Gastroesophageal sphincter (tissue), 4 donors: Measurements from ENCODE around the gene FBXL16. TPM values are rescaled to one million over a fixed set of nuclear protein-coding genes. Genes with fewer than 3 reads are reported as not detected.
A peak's percentile ranks its signal among the peaks of the same experiment; 100 is the strongest.

Experiments used
- ATAC-seq: fragments of 150-250 bp; one replicate; pipeline ENCODE4 v1.9.1; 2016; ENCODE audit warnings: mild to moderate bottlenecking, moderate library complexity
- H3K27ac ChIP-seq, 4 donors: fragments of 200-600 bp; sonication (generic) in 3 of 4; 1 replicate in 3 of 4; 2 replicates in 1 of 4; pipeline ENCODE4 v1.5.1; 2016 to 2019
- H3K27me3 ChIP-seq: fragments of 200-600 bp; sonication (generic); one replicate; pipeline ENCODE4 v1.5.1; 2019
- H3K36me3 ChIP-seq, 2 donors: fragments of 200-600 bp; sonication (generic); one replicate each; pipeline ENCODE4 v1.5.1; 2019; ENCODE audit warnings: control low read depth in 1 of 2
- H3K4me1 ChIP-seq, 3 donors: fragments of 200-600 bp; sonication (generic); 1 replicate in 2 of 3; 2 replicates in 1 of 3; pipeline ENCODE4 v1.5.1; 2016 to 2019; ENCODE audit warnings: control low read depth in 2 of 3
- H3K4me3 ChIP-seq, 2 donors: fragments of 200-600 bp; sonication (generic); one replicate each; pipeline ENCODE4 v1.5.1; 2019; ENCODE audit warnings: mild to moderate bottlenecking in 1 of 2, moderate library complexity in 1 of 2
- H3K9me3 ChIP-seq, 3 donors: fragments of 200-600 bp; sonication (generic); one replicate each; pipeline ENCODE4 v1.5.1; 2017 to 2019; ENCODE audit warnings: control low read depth in 2 of 3
- EP300 ChIP-seq: sonication (generic); formaldehyde crosslinking; IDR thresholded peaks from one replicate; pipeline ENCODE4 v1.6.1; 2017; ENCODE audit warnings: antibody characterized with exemption, mild to moderate bottlenecking
- POLR2A ChIP-seq, 2 donors: fragments of 450-650 bp; IDR thresholded peaks; one replicate each; pipeline ENCODE4 v1.6.1; 2017; ENCODE audit warnings: antibody characterized with exemption in 2 of 2, mild to moderate bottlenecking in 2 of 2, moderate library complexity in 1 of 2
- POLR2AphosphoS5 ChIP-seq: sonication (generic); formaldehyde crosslinking; IDR thresholded peaks from one replicate; pipeline ENCODE4 v1.6.1; 2017; ENCODE audit warnings: antibody characterized with exemption
- WGBS, 2 donors: methylation state at CpG; one replicate each; pipeline ENCODE4 v1.1.5; 2018; ENCODE audit warnings: low coverage in 1 of 2; 5-methylcytosine and 5-hydroxymethylcytosine counted together
- total RNA-seq, 4 donors: library from RNA; depleted of rRNA; stranded (reverse); fragments of >200 nt; gene quantifications; one replicate each; pipeline ENCODE4 v1.1.0, GENCODE V29; 2016
- TF ChIP-seq, protein P1 (sequence below), 4 experiments: fragments of 200-600 bp in 2 of 4; fragments of 450-650 bp in 2 of 4; sonication (generic) in 1 of 4; IDR thresholded peaks; one replicate each; pipeline ENCODE4 v1.5.1; 2017 to 2019; ENCODE audit warnings: antibody characterized with exemption in 4 of 4, mild to moderate bottlenecking in 2 of 4, moderate library complexity in 2 of 4

FBXL16 gene
- total RNA-seq, 4 donors from 2014 or later = 0.27 to 1.4 (median 0.35) TPM

- peaks cover 8% of the 10 kb centered on the region for H3K27me3 ChIP-seq
- peaks cover 0 to 29% of the 10 kb centered on the region in 2 donors for H3K36me3 ChIP-seq
- no peak for ATAC-seq
- H3K4me3 ChIP-seq = peak overlapping the region in 1 of 2 donors; percentile 49
- peak overlapping the region in 3 of 4 donors; percentile 48 to 69 (median 50) for H3K27ac ChIP-seq
- 29% methylated on average over 4 of the region's 25 CpGs; no CpG with 5 or more reads in 1 of the 2 donors for WGBS, 2 donors
- H3K9me3 ChIP-seq = no peaks in the 10 kb centered on the region
- TF ChIP-seq POLR2A (IDR thresholded peaks at IDR 0.05) = no peak
- no peak for TF ChIP-seq POLR2AphosphoS5
- TF ChIP-seq, protein P1, sequence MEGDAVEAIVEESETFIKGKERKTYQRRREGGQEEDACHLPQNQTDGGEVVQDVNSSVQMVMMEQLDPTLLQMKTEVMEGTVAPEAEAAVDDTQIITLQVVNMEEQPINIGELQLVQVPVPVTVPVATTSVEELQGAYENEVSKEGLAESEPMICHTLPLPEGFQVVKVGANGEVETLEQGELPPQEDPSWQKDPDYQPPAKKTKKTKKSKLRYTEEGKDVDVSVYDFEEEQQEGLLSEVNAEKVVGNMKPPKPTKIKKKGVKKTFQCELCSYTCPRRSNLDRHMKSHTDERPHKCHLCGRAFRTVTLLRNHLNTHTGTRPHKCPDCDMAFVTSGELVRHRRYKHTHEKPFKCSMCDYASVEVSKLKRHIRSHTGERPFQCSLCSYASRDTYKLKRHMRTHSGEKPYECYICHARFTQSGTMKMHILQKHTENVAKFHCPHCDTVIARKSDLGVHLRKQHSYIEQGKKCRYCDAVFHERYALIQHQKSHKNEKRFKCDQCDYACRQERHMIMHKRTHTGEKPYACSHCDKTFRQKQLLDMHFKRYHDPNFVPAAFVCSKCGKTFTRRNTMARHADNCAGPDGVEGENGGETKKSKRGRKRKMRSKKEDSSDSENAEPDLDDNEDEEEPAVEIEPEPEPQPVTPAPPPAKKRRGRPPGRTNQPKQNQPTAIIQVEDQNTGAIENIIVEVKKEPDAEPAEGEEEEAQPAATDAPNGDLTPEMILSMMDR (IDR thresholded peaks at IDR 0.05) = no peak
- no peak for TF ChIP-seq EP300
- H3K4me1 ChIP-seq = peaks cover 0 to 42% (median 23%) of the 10 kb centered on the region in 3 donors
Measured at GRCh38 chr16:675884-676564, 29.6 kb downstream of the FBXL16 start.

- Histone ChIP-seq H3K27ac (peak within 1 kb of the TSS in 3 of 4 donors; percentile 48 to 69 (median 50)), H3K36me3 (peaks cover 0 to 37% of the 10 kb centered on the region in 2 donors), H3K9me3 (no peaks in the 10 kb centered on the region), H3K27me3 (peaks cover 8% of the 10 kb centered on the region), H3K4me3 (peak within 1 kb of the TSS in 1 of 2 donors; percentile 49), H3K4me1 (peaks cover 0 to 38% (median 21%) of the 10 kb centered on the region in 3 donors)
- no peak for TF ChIP-seq EP300
- TF ChIP-seq, protein P1 (IDR thresholded peaks at IDR 0.05) = no peak
- 4% methylated on average over 15 of the region's 73 CpGs; no CpG with 5 or more reads in 1 of the 2 donors for WGBS, 2 donors
- no peak for ATAC-seq
Measured at GRCh38 chr16:674968-675883, 30.4 kb downstream of the FBXL16 start, which contains the start of gene RHBDL1. TSS of gene RHBDL1 (plus strand) at chr16:675671. CDS start at chr16:675791, 120 bp downstream.

DNA sequence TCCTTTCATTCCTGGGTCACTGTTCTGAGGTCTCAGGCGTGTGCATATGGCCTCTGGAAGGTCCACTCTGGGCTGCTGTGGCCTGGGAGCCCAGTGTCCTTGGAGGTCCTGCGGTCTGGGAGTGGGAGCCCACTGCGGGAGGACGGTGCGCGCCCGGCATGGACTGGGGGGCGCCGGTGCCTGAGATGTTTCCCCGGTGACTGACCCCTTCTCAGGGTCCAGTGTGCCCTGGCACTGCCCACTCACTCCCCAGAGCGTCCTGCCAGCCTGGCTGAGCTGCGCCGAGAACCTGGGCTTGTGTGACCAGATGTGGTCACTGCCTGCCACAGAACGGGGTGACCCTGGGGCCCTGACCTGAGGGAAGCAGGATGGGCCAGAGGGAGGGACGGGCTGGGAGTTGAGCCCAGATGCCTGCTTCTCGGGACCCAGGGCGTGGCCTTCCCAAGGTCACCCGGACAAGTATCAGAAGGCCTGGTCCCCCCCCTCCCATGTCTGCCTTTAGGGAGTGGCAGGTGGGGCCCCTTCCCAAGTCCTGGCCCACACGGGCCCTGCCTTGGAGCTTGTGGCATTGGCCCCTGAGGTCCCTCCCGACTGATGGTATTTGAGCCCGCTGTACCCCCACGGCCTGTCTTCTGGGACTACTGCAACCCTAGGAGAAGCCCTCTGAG is 31.3 kb downstream of the FBXL16 start:
- H3K4me3 ChIP-seq = no peak overlapping the region
- WGBS, 2 donors = no CpG with 5 or more reads among the region's 22 CpGs
- peaks cover 0 to 44% (median 20%) of the 10 kb centered on the region in 3 donors for H3K4me1 ChIP-seq
- H3K9me3 ChIP-seq = no peaks in the 10 kb centered on the region
- H3K36me3 ChIP-seq = peaks cover 0 to 46% of the 10 kb centered on the region in 2 donors
- peak overlapping the region in 3 of 4 donors; percentile 6 to 50 (median 48) for H3K27ac ChIP-seq
- ATAC-seq = no peak
- no peak for TF ChIP-seq POLR2A (IDR thresholded peaks at IDR 0.05)
- no peak for TF ChIP-seq EP300
- TF ChIP-seq, protein P1 (IDR thresholded peaks at IDR 0.05) = no peak
- TF ChIP-seq POLR2AphosphoS5 = no peak
- H3K27me3 ChIP-seq = peaks cover 8% of the 10 kb centered on the region

- peaks cover 0 to 50% of the 10 kb centered on the region in 2 donors for H3K36me3 ChIP-seq
- no peak for ATAC-seq
- peaks cover 8% of the 10 kb centered on the region for H3K27me3 ChIP-seq
- no peak for TF ChIP-seq POLR2AphosphoS5
- TF ChIP-seq, protein P1 (IDR thresholded peaks at IDR 0.05) = no peak
- no peak for TF ChIP-seq EP300
- TF ChIP-seq POLR2A (IDR thresholded peaks at IDR 0.05) = no peak
- no CpG with 5 or more reads among the region's 18 CpGs for WGBS, 2 donors
- no peak overlapping the region for H3K27ac ChIP-seq
- no peak overlapping the region for H3K4me3 ChIP-seq
- no peaks in the 10 kb centered on the region for H3K9me3 ChIP-seq
- H3K4me1 ChIP-seq = peaks cover 0 to 44% (median 24%) of the 10 kb centered on the region in 3 donors
Measured at GRCh38 chr16:673399-673991, 32.1 kb downstream of the FBXL16 start.
